ENCODE data around the gene SDK2. TPM values are rescaled to one million over a fixed set of nuclear protein-coding genes. Genes with fewer than 3 reads are reported as not detected.
A peak's percentile ranks its signal among the peaks of the same experiment; 100 is the strongest.

The SDK2 gene
- total RNA-seq, 1 donor from 2014 or later, result 31.2 TPM

GRCh38 chr17:73582821-73583220, 61.4 kb downstream of the SDK2 start:
- Mint-ChIP-seq H3K27me3 (ENCODE audit: low read depth) (no peaks in the 10 kb centered on the region), H3K27ac (ENCODE audit: unreplicated experiment) (peak overlapping the region; percentile 85)
- no peak for DNase-seq (ENCODE audit: low read depth, low spot score)

GRCh38 chr17:73582359-73582758, 61.9 kb downstream of the SDK2 start:
- TF ChIP-seq CTCF (conservative IDR thresholded peaks at IDR 0.05), result no peak
- Mint-ChIP-seq H3K9me3 (no peaks in the 10 kb centered on the region), H3K36me3 (ENCODE audit: low read depth) (peaks cover 3% of the 10 kb centered on the region), H3K27ac (ENCODE audit: unreplicated experiment) (no peak overlapping the region), H3K4me1 (peaks cover 40% of the 10 kb centered on the region), H3K27me3 (ENCODE audit: low read depth) (no peaks in the 10 kb centered on the region), H3K4me3 (no peak overlapping the region)
- DNase-seq (ENCODE audit: low read depth, low spot score), result no peak

More at GRCh38 chr17:73582821-73583220, 61.4 kb downstream of the SDK2 start:
- Mint-ChIP-seq H3K9me3 (no peaks in the 10 kb centered on the region), H3K4me1 (peaks cover 42% of the 10 kb centered on the region), H3K4me3 (no peak overlapping the region), H3K36me3 (ENCODE audit: low read depth) (no peaks in the 10 kb centered on the region)
- no peak for TF ChIP-seq CTCF (conservative IDR thresholded peaks at IDR 0.05)

- H3K27me3 Mint-ChIP-seq (ENCODE audit: low read depth), result no peaks in the 10 kb centered on the region
- peaks cover 3% of the 10 kb centered on the region for H3K36me3 Mint-ChIP-seq (ENCODE audit: low read depth)
- peaks cover 31% of the 10 kb centered on the region for H3K4me1 Mint-ChIP-seq
- no peak overlapping the region for H3K4me3 Mint-ChIP-seq
- no peaks in the 10 kb centered on the region for H3K9me3 Mint-ChIP-seq
- no peak overlapping the region for H3K27ac Mint-ChIP-seq (ENCODE audit: unreplicated experiment)
- no peak for DNase-seq (ENCODE audit: low read depth, low spot score)
- no peak for TF ChIP-seq CTCF (conservative IDR thresholded peaks at IDR 0.05)
Observed at GRCh38 chr17:73581379-73581778, 62.9 kb downstream of the SDK2 start.

GRCh38 chr17:73580073-73580710, 64.1 kb downstream of the SDK2 start:
- no peak for DNase-seq (ENCODE audit: low read depth, low spot score)
- H3K9me3 Mint-ChIP-seq, result no peaks in the 10 kb centered on the region
- no peak for TF ChIP-seq CTCF (conservative IDR thresholded peaks at IDR 0.05)
- H3K27ac Mint-ChIP-seq (ENCODE audit: unreplicated experiment), result no peak overlapping the region
- no peaks in the 10 kb centered on the region for H3K27me3 Mint-ChIP-seq (ENCODE audit: low read depth)
- no peak overlapping the region for H3K4me3 Mint-ChIP-seq
- peaks cover 30% of the 10 kb centered on the region for H3K4me1 Mint-ChIP-seq
- H3K36me3 Mint-ChIP-seq (ENCODE audit: low read depth), result peaks cover 3% of the 10 kb centered on the region

- no peak overlapping the region for H3K4me3 Mint-ChIP-seq
- H3K36me3 Mint-ChIP-seq (ENCODE audit: low read depth), result peaks cover 3% of the 10 kb centered on the region
- H3K9me3 Mint-ChIP-seq, result no peaks in the 10 kb centered on the region
- TF ChIP-seq CTCF (conservative IDR thresholded peaks at IDR 0.05), result no peak
- H3K4me1 Mint-ChIP-seq, result peaks cover 18% of the 10 kb centered on the region
- no peak overlapping the region for H3K27ac Mint-ChIP-seq (ENCODE audit: unreplicated experiment)
- H3K27me3 Mint-ChIP-seq (ENCODE audit: low read depth), result no peaks in the 10 kb centered on the region
- DNase-seq (ENCODE audit: low read depth, low spot score), result no peak
Observed at GRCh38 chr17:73576556-73577098, 67.6 kb downstream of the SDK2 start.
